ENCODE data around the gene TMEM179B.
A peak's percentile ranks its signal among the peaks of the same experiment; 100 is the strongest.
"Not testable (repeated sequence)": the region's sequence is repeated elsewhere in the genome, so short reads cannot be mapped to it uniquely, and the experiment has no call there.

The TMEM179B gene

GRCh38 chr11:62787005-62787759 lies at the start of gene TMEM179B:
Gene TMEM179B, plus strand, starts transcription at chr11:62787402. Its CDS starts 30 bp downstream, at chr11:62787432.
- TF ChIP-seq ZNF274 (IDR thresholded peaks at IDR 0.05; ENCODE audit: low read depth, low read length), result no peak
- H3K4me3 ChIP-seq (ENCODE audit: low read length), result peak within 1 kb of the TSS; percentile 69

- H3K4me3 ChIP-seq (ENCODE audit: low read length), result no peak overlapping the region
- TF ChIP-seq ZNF274 (IDR thresholded peaks at IDR 0.05; ENCODE audit: low read depth, low read length), result no peak
Measured at GRCh38 chr11:62747475-62748160, 39.6 kb upstream of the TMEM179B start.

- H3K4me3 ChIP-seq (ENCODE audit: low read length), result not testable (repeated sequence)
Measured at GRCh38 chr11:62749931-62750330, 37.3 kb upstream of the TMEM179B start.

- no peak for TF ChIP-seq ZNF274 (IDR thresholded peaks at IDR 0.05; ENCODE audit: low read depth, low read length)
- no peak overlapping the region for H3K4me3 ChIP-seq (ENCODE audit: low read length)
Measured at GRCh38 chr11:62752177-62752785, 34.9 kb upstream of the TMEM179B start.

GRCh38 chr11:62752994-62753735 lies 34.0 kb upstream of the TMEM179B start:
- TF ChIP-seq ZNF274 (IDR thresholded peaks at IDR 0.05; ENCODE audit: low read depth, low read length), result no peak
- peak overlapping the region; percentile 49; the same call in 1 of the 2 replicates for H3K4me3 ChIP-seq (ENCODE audit: low read length)

- no peak for TF ChIP-seq ZNF274 (IDR thresholded peaks at IDR 0.05; ENCODE audit: low read depth, low read length)
- peak within 1 kb of the TSS; percentile 56; the same call in 1 of the 2 replicates for H3K4me3 ChIP-seq (ENCODE audit: low read length)
Measured at GRCh38 chr11:62753736-62754603, 33.2 kb upstream of the TMEM179B start, which contains the start of gene ZBTB3. Gene ZBTB3, minus strand, starts transcription at chr11:62754160. Its CDS starts 496 bp downstream, at chr11:62753664.

- no peak overlapping the region for H3K4me3 ChIP-seq (ENCODE audit: low read length)
- TF ChIP-seq ZNF274 (IDR thresholded peaks at IDR 0.05; ENCODE audit: low read depth, low read length), result no peak
Measured at GRCh38 chr11:62755086-62755615, 32.1 kb upstream of the TMEM179B start.

GRCh38 chr11:62757846-62758788 lies 29.1 kb upstream of the TMEM179B start:
- no peak overlapping the region for H3K4me3 ChIP-seq (ENCODE audit: low read length)
- TF ChIP-seq ZNF274 (IDR thresholded peaks at IDR 0.05; ENCODE audit: low read depth, low read length), result no peak

- H3K4me3 ChIP-seq (ENCODE audit: low read length), result not testable (repeated sequence)
Measured at GRCh38 chr11:62760867-62761227, 26.4 kb upstream of the TMEM179B start.

- no peak for TF ChIP-seq ZNF274 (IDR thresholded peaks at IDR 0.05; ENCODE audit: low read depth, low read length)
- H3K4me3 ChIP-seq (ENCODE audit: low read length), result peak overlapping the region; percentile 89; the same call in 1 of the 2 replicates
Measured at GRCh38 chr11:62770778-62771143, 16.4 kb upstream of the TMEM179B start.

GRCh38 chr11:62771144-62772021 lies 15.8 kb upstream of the TMEM179B start, which contains the start of gene TAF6L:
Gene TAF6L, plus strand, starts transcription at chr11:62771396. Its CDS starts 4,388 bp downstream, at chr11:62775784.
- peak within 1 kb of the TSS; percentile 89 for H3K4me3 ChIP-seq (ENCODE audit: low read length)
- no peak for TF ChIP-seq ZNF274 (IDR thresholded peaks at IDR 0.05; ENCODE audit: low read depth, low read length)
